CD14-positive monocyte (primary cell): Measurements from ENCODE around the gene ACTL10. TPM values are rescaled to one million over a fixed set of nuclear protein-coding genes. Genes with fewer than 3 reads are reported as not detected.

Experiments
- DNase-seq, 3 donors: peaks; one replicate each; pipeline ENCODE4 v3.0.0-alpha.2; 2011 to 2022
- H2AFZ ChIP-seq: 2 replicates; pipeline ENCODE4 v1.6.0; 2012; ENCODE audit warnings: mild to moderate bottlenecking, low read depth, low read length, inconsistent platforms; ENCODE audit not compliant: insufficient read depth, poor library complexity, severe bottlenecking
- H3K27ac ChIP-seq, 2 donors: 1 replicate in 1 of 2; 2 replicates in 1 of 2; pipeline ENCODE4 v1.5.1; 2012 to 2013; ENCODE audit warnings: low read length in 2 of 2, control low read depth in 1 of 2, inconsistent platforms in 1 of 2, low read depth in 1 of 2, mild to moderate bottlenecking in 1 of 2
- H3K27me3 ChIP-seq, 2 donors: one replicate each; pipeline versions ENCODE4 v1.6.0 to v1.6.1; 2011 to 2013; ENCODE audit warnings: low read length in 2 of 2; ENCODE audit not compliant: control insufficient read depth in 2 of 2, insufficient read depth in 2 of 2
- H3K36me3 ChIP-seq, 2 donors: replicated peaks in 1 of 2; 1 replicate in 1 of 2; 2 replicates in 1 of 2; pipeline versions ENCODE4 v1.5.1 to v1.6.1; 2012 to 2013; ENCODE audit warnings: low read length in 2 of 2, control low read depth in 1 of 2, inconsistent platforms in 1 of 2, mild to moderate bottlenecking in 1 of 2; ENCODE audit not compliant: insufficient read depth in 2 of 2, control insufficient read depth in 1 of 2
- H3K4me1 ChIP-seq, 2 donors: 1 replicate in 1 of 2; 2 replicates in 1 of 2; pipeline versions ENCODE4 v1.5.1 to v1.6.1; 2012 to 2013; ENCODE audit warnings: low read length in 2 of 2, control low read depth in 1 of 2, inconsistent platforms in 1 of 2, mild to moderate bottlenecking in 1 of 2, moderate library complexity in 1 of 2; ENCODE audit not compliant: insufficient read depth in 2 of 2, control insufficient read depth in 1 of 2
- H3K4me2 ChIP-seq: replicated peaks from 2 replicates; pipeline ENCODE3; 2012; ENCODE audit warnings: low read length, moderate library complexity, mild to moderate bottlenecking; ENCODE audit not compliant: poor library complexity, severe bottlenecking; ENCODE audit errors: extremely low read depth
- H3K4me3 ChIP-seq, 3 experiments: fragments of 200-600 bp in 1 of 3; sonication (generic) in 1 of 3; replicated peaks in 1 of 3; 1 replicate in 2 of 3; 2 replicates in 1 of 3; pipeline ENCODE4 v1.5.1; 2011 to 2013; ENCODE audit warnings: low read length in 3 of 3, mild to moderate bottlenecking in 3 of 3, control low read depth in 2 of 3, low read depth in 2 of 3, inconsistent platforms in 1 of 3, moderate library complexity in 1 of 3
- H3K79me2 ChIP-seq: 2 replicates; pipeline ENCODE4 v1.6.0; 2012; ENCODE audit warnings: mild to moderate bottlenecking, control low read depth, inconsistent platforms, low read length, moderate library complexity; ENCODE audit not compliant: insufficient read depth
- H3K9ac ChIP-seq: 2 replicates; pipeline ENCODE4 v1.6.0; 2017; ENCODE audit warnings: low read length, mild to moderate bottlenecking; ENCODE audit not compliant: insufficient read depth, poor library complexity, severe bottlenecking
- H3K9me3 ChIP-seq, 2 donors: replicated peaks in 1 of 2; 1 replicate in 1 of 2; 2 replicates in 1 of 2; pipeline versions ENCODE4 v1.5.1 to v1.6.1; 2012 to 2013; ENCODE audit warnings: low read length in 2 of 2, control low read depth in 1 of 2; ENCODE audit not compliant: control insufficient read depth in 1 of 2, insufficient read depth in 1 of 2
- H4K20me1 ChIP-seq: 2 replicates; pipeline ENCODE4 v1.6.0; 2012; ENCODE audit warnings: mild to moderate bottlenecking, low read length, control low read depth, moderate library complexity; ENCODE audit not compliant: insufficient read depth
- H3K27ac Mint-ChIP-seq, 7 donors: one replicate each; pipeline ENCODE4 v1.8.0; 2020; ENCODE audit warnings: mild to moderate bottlenecking in 7 of 7, mixed read lengths in 7 of 7, moderate library complexity in 6 of 7, inconsistent platforms in 2 of 7
- H3K27me3 Mint-ChIP-seq, 3 donors: one replicate each; pipeline ENCODE4 v1.8.0; 2021 to 2022; ENCODE audit warnings: low read depth in 3 of 3, mild to moderate bottlenecking in 3 of 3, mixed read lengths in 3 of 3, moderate library complexity in 3 of 3, inconsistent platforms in 1 of 3
- H3K36me3 Mint-ChIP-seq, 2 donors: one replicate each; pipeline ENCODE4 v1.8.0; 2020; ENCODE audit warnings: mixed read lengths in 2 of 2, inconsistent platforms in 1 of 2, mild to moderate bottlenecking in 1 of 2
- H3K4me1 Mint-ChIP-seq: one replicate; pipeline ENCODE4 v1.8.0; 2020; ENCODE audit warnings: mild to moderate bottlenecking, mixed read lengths
- H3K4me3 Mint-ChIP-seq, 2 donors: one replicate each; pipeline ENCODE4 v1.8.0; 2020; ENCODE audit warnings: mild to moderate bottlenecking in 2 of 2, mixed read lengths in 2 of 2, moderate library complexity in 1 of 2
- H3K9me3 Mint-ChIP-seq, 7 donors: one replicate each; pipeline ENCODE4 v1.8.0; 2020 to 2022; ENCODE audit warnings: mixed read lengths in 7 of 7, mild to moderate bottlenecking in 6 of 7, moderate library complexity in 6 of 7, inconsistent platforms in 2 of 7
- CTCF ChIP-seq: fragments of 200-600 bp; IDR thresholded peaks from one replicate; pipeline ENCODE4 v1.8.0; 2022; ENCODE audit warnings: antibody characterized with exemption, mild to moderate bottlenecking
- WGBS: methylation state at CpG from one replicate; pipeline ENCODE4 v1.1.5; 2013; ENCODE audit warnings: missing lambda C conversion rate; ENCODE audit not compliant: insufficient coverage; 5-methylcytosine and 5-hydroxymethylcytosine counted together
- intact Hi-C, 2 donors: fragments of 100-400 bp; cut with micrococcal nuclease; formaldehyde crosslinking; loops; one replicate each; pipeline versions ENCODE4 v1.15.0 to v1.15.1; 2023
- polyA plus RNA-seq, 3 donors: library from polyadenylated mRNA; depleted of rRNA in 1 of 3; unstranded in 2 of 3; stranded (reverse) in 1 of 3; fragments of 300-500 nt in 2 of 3; fragments of >200 nt in 1 of 3; fragmentation: Illumina TruSeq in 2 of 3; gene quantifications; 1 replicate in 2 of 3; 2 replicates in 1 of 3; pipeline ENCODE4 v1.2.3, GENCODE V29; 2012 to 2021

The ACTL10 gene
- polyA plus RNA-seq, 3 donors: 0.31 to 1.2 (median 1.1) TPM

- H3K27me3 ChIP-seq: no peaks in the 10 kb centered on the region
- no peak overlapping the region for H3K4me3 Mint-ChIP-seq
- 98% methylated on average over 9 of the region's 10 CpGs for WGBS
- no peaks in the 10 kb centered on the region for H3K4me1 ChIP-seq
- no peak overlapping the region for H3K9ac ChIP-seq
- H3K27ac ChIP-seq: no peak overlapping the region
- no peak overlapping the region for H3K4me3 ChIP-seq
- H2AFZ ChIP-seq: no peak overlapping the region
- TF ChIP-seq CTCF: no peak
- no peaks in the 10 kb centered on the region for H3K9me3 Mint-ChIP-seq
- intact Hi-C loops: no loop called here
- peaks cover 60 to 73% of the 10 kb centered on the region in 2 donors for H3K36me3 Mint-ChIP-seq
- no peaks in the 10 kb centered on the region for H3K4me1 Mint-ChIP-seq
- H3K27ac Mint-ChIP-seq: no peak overlapping the region
- no peak for DNase-seq
- no peak overlapping the region for H3K4me2 ChIP-seq
- H3K36me3 ChIP-seq: peaks cover 53 to 80% of the 10 kb centered on the region in 2 donors
- H3K79me2 ChIP-seq: no peaks in the 10 kb centered on the region
- no peaks in the 10 kb centered on the region for H3K9me3 ChIP-seq
- H3K27me3 Mint-ChIP-seq: no peaks in the 10 kb centered on the region
- H4K20me1 ChIP-seq: no peaks in the 10 kb centered on the region
These were observed 37.2 kb upstream of the ACTL10 start for GRCh38 chr20:33629533-33629932.

GRCh38 chr20:33629979-33630378, 36.8 kb upstream of the ACTL10 start:
- no peak overlapping the region for H3K4me3 Mint-ChIP-seq
- Histone ChIP-seq H3K79me2 (no peaks in the 10 kb centered on the region), H3K9me3 (no peaks in the 10 kb centered on the region), H3K27ac (no peak overlapping the region), H3K4me3 (no peak overlapping the region), H3K9ac (no peak overlapping the region), H4K20me1 (no peaks in the 10 kb centered on the region), H3K36me3 (peaks cover 49 to 75% of the 10 kb centered on the region in 2 donors), H2AFZ (no peak overlapping the region), H3K4me2 (no peak overlapping the region), H3K27me3 (no peaks in the 10 kb centered on the region), H3K4me1 (no peaks in the 10 kb centered on the region)
- WGBS: 100% methylated on average over 1 of the region's 5 CpGs
- no peaks in the 10 kb centered on the region for H3K4me1 Mint-ChIP-seq
- no peaks in the 10 kb centered on the region for H3K9me3 Mint-ChIP-seq
- TF ChIP-seq CTCF: no peak
- peaks cover 56 to 72% of the 10 kb centered on the region in 2 donors for H3K36me3 Mint-ChIP-seq
- intact Hi-C loops: no loop called here
- no peaks in the 10 kb centered on the region for H3K27me3 Mint-ChIP-seq
- no peak for DNase-seq
- H3K27ac Mint-ChIP-seq: no peak overlapping the region
